ENCODE results near the gene CTIF.

Gene CTIF

DNA sequence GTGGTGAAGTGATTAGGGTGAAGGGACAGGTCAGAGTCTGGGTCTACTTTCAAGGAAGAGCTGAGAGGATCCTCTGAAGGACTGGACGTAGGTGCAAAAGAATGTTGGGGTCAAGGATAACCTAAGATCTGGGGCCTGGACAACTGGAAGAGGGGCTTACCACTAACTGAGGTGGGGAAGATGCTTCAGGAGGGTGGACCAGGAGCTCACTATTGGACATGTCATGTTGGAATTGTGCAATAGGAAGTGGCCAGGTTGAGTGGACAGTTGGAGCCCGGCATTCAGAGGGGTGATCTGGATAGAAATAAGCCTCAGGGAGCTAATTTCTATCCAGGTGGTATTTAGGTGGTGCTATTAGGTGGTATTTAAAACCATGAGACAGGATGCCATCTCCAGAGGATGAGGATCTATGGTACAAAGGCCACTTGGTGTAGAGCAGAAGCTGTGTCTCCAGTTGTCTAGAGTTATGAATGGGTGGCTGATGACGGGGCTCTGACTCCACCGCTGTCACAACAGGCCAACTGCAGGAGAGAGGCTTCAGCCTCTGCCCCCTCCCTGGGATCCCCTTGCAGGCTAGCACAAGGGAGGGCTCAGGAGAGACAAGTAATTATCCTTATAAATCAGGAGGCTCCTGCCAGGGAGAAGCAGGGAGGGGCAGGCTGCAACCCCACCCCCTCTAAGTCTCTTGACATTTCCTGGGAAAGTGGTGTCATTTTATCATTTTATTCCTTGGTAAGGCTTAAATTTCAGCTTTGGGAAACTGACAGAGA lies 254.0 kb downstream of the CTIF start:
- Histone ChIP-seq H3K4me2 (ENCODE audit: low read depth, low read length) (no peak overlapping the region), H3K79me2 (ENCODE audit: low read length) (no peaks in the 10 kb centered on the region), H3K4me3 (ENCODE audit: low read length) (no peak overlapping the region), H4K20me1 (ENCODE audit: insufficient read depth, low read length) (no peaks in the 10 kb centered on the region), H3K36me3 (replicated peaks; ENCODE audit: insufficient read depth, low read length) (no peaks in the 10 kb centered on the region), H3K4me1 (ENCODE audit: low read length) (peaks cover 14% of the 10 kb centered on the region), H3K9me3 (replicated peaks; ENCODE audit: insufficient read depth, low read length) (no peaks in the 10 kb centered on the region), H3K27ac (ENCODE audit: low read length) (no peak overlapping the region), H3K9me2 (replicated peaks; ENCODE audit: insufficient read depth, low read length) (no peaks in the 10 kb centered on the region), H2AFZ (ENCODE audit: low read length) (no peak overlapping the region), H3K27me3 (replicated peaks; ENCODE audit: insufficient read depth, low read length) (no peaks in the 10 kb centered on the region), H3K9ac (ENCODE audit: low read length) (no peak overlapping the region), H3F3A (ENCODE audit: insufficient read depth, low read length) (no peaks in the 10 kb centered on the region)
- no peak for DNase-seq
- TF ChIP-seq, protein P1, sequence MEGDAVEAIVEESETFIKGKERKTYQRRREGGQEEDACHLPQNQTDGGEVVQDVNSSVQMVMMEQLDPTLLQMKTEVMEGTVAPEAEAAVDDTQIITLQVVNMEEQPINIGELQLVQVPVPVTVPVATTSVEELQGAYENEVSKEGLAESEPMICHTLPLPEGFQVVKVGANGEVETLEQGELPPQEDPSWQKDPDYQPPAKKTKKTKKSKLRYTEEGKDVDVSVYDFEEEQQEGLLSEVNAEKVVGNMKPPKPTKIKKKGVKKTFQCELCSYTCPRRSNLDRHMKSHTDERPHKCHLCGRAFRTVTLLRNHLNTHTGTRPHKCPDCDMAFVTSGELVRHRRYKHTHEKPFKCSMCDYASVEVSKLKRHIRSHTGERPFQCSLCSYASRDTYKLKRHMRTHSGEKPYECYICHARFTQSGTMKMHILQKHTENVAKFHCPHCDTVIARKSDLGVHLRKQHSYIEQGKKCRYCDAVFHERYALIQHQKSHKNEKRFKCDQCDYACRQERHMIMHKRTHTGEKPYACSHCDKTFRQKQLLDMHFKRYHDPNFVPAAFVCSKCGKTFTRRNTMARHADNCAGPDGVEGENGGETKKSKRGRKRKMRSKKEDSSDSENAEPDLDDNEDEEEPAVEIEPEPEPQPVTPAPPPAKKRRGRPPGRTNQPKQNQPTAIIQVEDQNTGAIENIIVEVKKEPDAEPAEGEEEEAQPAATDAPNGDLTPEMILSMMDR (IDR thresholded peaks at IDR 0.05; ENCODE audit: low read length) = no peak
- TF ChIP-seq EZH2phosphoT487 (IDR thresholded peaks at IDR 0.05; ENCODE audit: low read length) (no peak), EZH2 (optimal IDR thresholded peaks at IDR 0.05; ENCODE audit: low read depth, low read length) (no peak)

DNA sequence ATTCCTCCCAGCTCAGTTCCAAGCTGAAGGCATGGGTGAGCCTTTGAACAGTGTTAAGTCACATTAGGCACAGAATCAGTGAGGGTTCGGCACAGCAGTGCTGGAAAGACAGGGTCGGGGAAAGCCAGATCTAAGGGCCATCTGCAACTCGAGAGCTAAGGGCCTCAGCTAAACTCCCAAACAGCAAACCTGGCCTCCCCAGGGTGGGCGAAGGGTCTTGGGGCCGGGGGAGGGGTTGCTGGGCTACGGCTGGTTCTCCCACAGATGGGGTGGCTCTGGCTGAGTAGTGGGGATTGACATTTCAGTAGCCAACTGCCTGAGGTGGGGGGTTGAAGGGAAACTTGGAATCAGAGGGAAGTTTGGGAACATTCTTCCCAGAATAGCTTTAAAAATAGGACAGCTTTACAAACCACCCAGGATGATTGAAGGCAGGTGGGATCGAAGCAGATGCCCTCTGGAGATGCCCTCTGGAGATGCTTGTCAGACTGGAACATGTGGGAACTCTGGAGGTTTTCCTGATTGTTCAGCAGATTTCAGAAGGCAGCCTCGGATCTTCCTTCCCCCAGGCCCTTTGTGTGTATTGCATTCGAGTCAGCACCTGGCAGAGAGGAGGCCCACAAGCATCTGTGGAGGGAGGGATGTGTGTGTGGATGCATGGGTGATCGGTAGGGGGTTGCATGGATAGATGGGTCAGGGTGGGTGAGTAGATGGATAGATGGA lies 255.6 kb downstream of the CTIF start:
- no peak overlapping the region for H3K4me2 ChIP-seq (ENCODE audit: low read depth, low read length)
- H3K4me3 ChIP-seq (ENCODE audit: low read length) = no peak overlapping the region
- H2AFZ ChIP-seq (ENCODE audit: low read length) = no peak overlapping the region
- H3F3A ChIP-seq (ENCODE audit: insufficient read depth, low read length) = no peaks in the 10 kb centered on the region
- no peaks in the 10 kb centered on the region for H4K20me1 ChIP-seq (ENCODE audit: insufficient read depth, low read length)
- TF ChIP-seq EZH2phosphoT487 (IDR thresholded peaks at IDR 0.05; ENCODE audit: low read length) = no peak
- no peak for TF ChIP-seq EZH2 (optimal IDR thresholded peaks at IDR 0.05; ENCODE audit: low read depth, low read length)
- TF ChIP-seq, protein P1 (IDR thresholded peaks at IDR 0.05; ENCODE audit: low read length) = no peak
- DNase-seq = no peak
- no peaks in the 10 kb centered on the region for H3K9me2 ChIP-seq (replicated peaks; ENCODE audit: insufficient read depth, low read length)
- H3K4me1 ChIP-seq (ENCODE audit: low read length) = peaks cover 14% of the 10 kb centered on the region
- no peaks in the 10 kb centered on the region for H3K9me3 ChIP-seq (replicated peaks; ENCODE audit: insufficient read depth, low read length)
- no peaks in the 10 kb centered on the region for H3K27me3 ChIP-seq (replicated peaks; ENCODE audit: insufficient read depth, low read length)
- H3K27ac ChIP-seq (ENCODE audit: low read length) = no peak overlapping the region
- no peak overlapping the region for H3K9ac ChIP-seq (ENCODE audit: low read length)
- no peaks in the 10 kb centered on the region for H3K79me2 ChIP-seq (ENCODE audit: low read length)
- no peaks in the 10 kb centered on the region for H3K36me3 ChIP-seq (replicated peaks; ENCODE audit: insufficient read depth, low read length)

DNA sequence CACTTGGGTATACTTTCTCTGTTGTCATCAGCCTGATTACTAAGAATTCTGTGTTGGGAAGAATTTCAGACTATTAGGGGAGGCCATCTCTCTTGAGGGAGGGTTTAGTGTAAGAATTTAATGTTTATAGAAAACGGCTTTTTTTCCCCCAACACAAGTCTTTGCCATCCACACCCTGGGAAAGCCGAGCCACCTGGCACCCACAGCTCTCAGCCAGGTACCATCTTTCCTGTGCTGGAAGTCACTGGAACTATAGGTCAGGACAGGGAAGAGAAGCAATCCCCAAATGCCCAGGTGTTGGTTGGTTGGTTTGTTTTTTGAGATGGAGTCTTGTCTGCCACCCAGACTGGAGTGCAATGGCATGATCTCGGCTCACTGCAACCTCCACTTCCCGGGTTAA lies 256.9 kb downstream of the CTIF start:
- no peak for DNase-seq
- H3K27me3 ChIP-seq (replicated peaks; ENCODE audit: insufficient read depth, low read length) = no peaks in the 10 kb centered on the region
- H3K4me1 ChIP-seq (ENCODE audit: low read length) = peaks cover 16% of the 10 kb centered on the region
- no peaks in the 10 kb centered on the region for H3K79me2 ChIP-seq (ENCODE audit: low read length)
- H3K4me3 ChIP-seq (ENCODE audit: low read length) = no peak overlapping the region
- H3F3A ChIP-seq (ENCODE audit: insufficient read depth, low read length) = no peaks in the 10 kb centered on the region
- no peak overlapping the region for H3K27ac ChIP-seq (ENCODE audit: low read length)
- H4K20me1 ChIP-seq (ENCODE audit: insufficient read depth, low read length) = no peaks in the 10 kb centered on the region
- H2AFZ ChIP-seq (ENCODE audit: low read length) = no peak overlapping the region
- no peaks in the 10 kb centered on the region for H3K9me3 ChIP-seq (replicated peaks; ENCODE audit: insufficient read depth, low read length)
- no peaks in the 10 kb centered on the region for H3K36me3 ChIP-seq (replicated peaks; ENCODE audit: insufficient read depth, low read length)
- no peaks in the 10 kb centered on the region for H3K9me2 ChIP-seq (replicated peaks; ENCODE audit: insufficient read depth, low read length)
- TF ChIP-seq EZH2phosphoT487 (IDR thresholded peaks at IDR 0.05; ENCODE audit: low read length) = no peak
- TF ChIP-seq EZH2 (optimal IDR thresholded peaks at IDR 0.05; ENCODE audit: low read depth, low read length) = no peak
- TF ChIP-seq, protein P1 (IDR thresholded peaks at IDR 0.05; ENCODE audit: low read length) = no peak
- no peak overlapping the region for H3K9ac ChIP-seq (ENCODE audit: low read length)
- no peak overlapping the region for H3K4me2 ChIP-seq (ENCODE audit: low read depth, low read length)

Measured in MM.1S (cell line).